HCT116 (cell line): ENCODE measurements around the gene SUPT3H.

Source experiments
- CEBPB ChIP-seq: IDR thresholded peaks from 2 replicates; pipeline ENCODE4 v1.6.1; 2012; ENCODE audit warnings: low read depth
- CTCF ChIP-seq, 3 experiments: fragments of 200-600 bp in 1 of 3; sonication (generic) in 1 of 3; IDR thresholded peaks in 2 of 3; conservative IDR thresholded peaks in 1 of 3; 2 replicates each; pipeline ENCODE4 v1.5.1; 2012 to 2017; ENCODE audit warnings: low read depth in 2 of 3, low read length in 2 of 3, antibody characterized with exemption in 1 of 3, borderline replicate concordance in 1 of 3, control low read depth in 1 of 3, mild to moderate bottlenecking in 1 of 3, mixed read lengths in 1 of 3, mixed run types in 1 of 3, moderate library complexity in 1 of 3; ENCODE audit not compliant: insufficient read depth in 1 of 3
- EGR1 ChIP-seq: IDR thresholded peaks from 2 replicates; pipeline ENCODE4 v1.6.1; 2012; ENCODE audit warnings: low read depth
- EZH2 ChIP-seq: fragments of 200-600 bp; sonication (generic); IDR thresholded peaks from 2 replicates; pipeline ENCODE4 v1.6.1; 2017; ENCODE audit warnings: antibody characterized with exemption, mixed run types
- JUND ChIP-seq: IDR thresholded peaks from 2 replicates; pipeline ENCODE4 v1.6.1; 2012
- POLR2A ChIP-seq: IDR thresholded peaks from 2 replicates; pipeline ENCODE4 v1.7.0; 2011; ENCODE audit warnings: borderline replicate concordance; ENCODE audit not compliant: insufficient read depth, insufficient read length; ENCODE audit errors: extremely low read depth
- POLR2AphosphoS5 ChIP-seq: IDR thresholded peaks from 2 replicates; pipeline ENCODE4 v1.6.1; 2011; ENCODE audit warnings: mild to moderate bottlenecking, low read depth, low read length, moderate library complexity
- RAD21 ChIP-seq: IDR thresholded peaks from 2 replicates; pipeline ENCODE4 v1.6.1; 2012; ENCODE audit warnings: low read depth, mild to moderate bottlenecking
- SIN3A ChIP-seq: IDR thresholded peaks from 2 replicates; pipeline ENCODE4 v1.6.1; 2012; ENCODE audit warnings: low read depth
- YY1 ChIP-seq: IDR thresholded peaks from 2 replicates; pipeline ENCODE4 v1.6.1; 2011; ENCODE audit warnings: low read length, low read depth, moderate library complexity, mild to moderate bottlenecking; ENCODE audit not compliant: insufficient replicate concordance; ENCODE audit errors: extremely low read depth
- ZNF274 ChIP-seq: fragments of 200-500 bp; sonication (Bioruptor generic); IDR thresholded peaks from 2 replicates; pipeline ENCODE4 v1.6.1; 2014; ENCODE audit warnings: mild to moderate bottlenecking, low read depth, low read length, inconsistent platforms
- TF ChIP-seq, protein P1 (sequence below): IDR thresholded peaks from 2 replicates; pipeline ENCODE4 v1.6.1; 2012
- TF ChIP-seq, protein P2 (sequence below): IDR thresholded peaks from 2 replicates; pipeline ENCODE4 v1.6.1; 2012; ENCODE audit warnings: low read depth

GRCh38 chr6:45032426-45032825 is 345.3 kb downstream of the SUPT3H start:
- TF ChIP-seq POLR2A (no peak), CEBPB (no peak), CTCF (IDR thresholded peaks at IDR 0.05 in 2 of 3, conservative IDR thresholded peaks at IDR 0.05 in 1 of 3; ENCODE audit: borderline replicate concordance in 1 of 3, insufficient read depth in 1 of 3, low read depth in 2 of 3, low read length in 2 of 3) (no peak), EGR1 (no peak), ZNF274 (no peak), YY1 (no peak), EZH2 (no peak), RAD21 (no peak), SIN3A (no peak), POLR2AphosphoS5 (no peak), JUND (no peak)
- TF ChIP-seq, protein P1, sequence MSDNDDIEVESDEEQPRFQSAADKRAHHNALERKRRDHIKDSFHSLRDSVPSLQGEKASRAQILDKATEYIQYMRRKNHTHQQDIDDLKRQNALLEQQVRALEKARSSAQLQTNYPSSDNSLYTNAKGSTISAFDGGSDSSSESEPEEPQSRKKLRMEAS, result no peak
- TF ChIP-seq, protein P2, sequence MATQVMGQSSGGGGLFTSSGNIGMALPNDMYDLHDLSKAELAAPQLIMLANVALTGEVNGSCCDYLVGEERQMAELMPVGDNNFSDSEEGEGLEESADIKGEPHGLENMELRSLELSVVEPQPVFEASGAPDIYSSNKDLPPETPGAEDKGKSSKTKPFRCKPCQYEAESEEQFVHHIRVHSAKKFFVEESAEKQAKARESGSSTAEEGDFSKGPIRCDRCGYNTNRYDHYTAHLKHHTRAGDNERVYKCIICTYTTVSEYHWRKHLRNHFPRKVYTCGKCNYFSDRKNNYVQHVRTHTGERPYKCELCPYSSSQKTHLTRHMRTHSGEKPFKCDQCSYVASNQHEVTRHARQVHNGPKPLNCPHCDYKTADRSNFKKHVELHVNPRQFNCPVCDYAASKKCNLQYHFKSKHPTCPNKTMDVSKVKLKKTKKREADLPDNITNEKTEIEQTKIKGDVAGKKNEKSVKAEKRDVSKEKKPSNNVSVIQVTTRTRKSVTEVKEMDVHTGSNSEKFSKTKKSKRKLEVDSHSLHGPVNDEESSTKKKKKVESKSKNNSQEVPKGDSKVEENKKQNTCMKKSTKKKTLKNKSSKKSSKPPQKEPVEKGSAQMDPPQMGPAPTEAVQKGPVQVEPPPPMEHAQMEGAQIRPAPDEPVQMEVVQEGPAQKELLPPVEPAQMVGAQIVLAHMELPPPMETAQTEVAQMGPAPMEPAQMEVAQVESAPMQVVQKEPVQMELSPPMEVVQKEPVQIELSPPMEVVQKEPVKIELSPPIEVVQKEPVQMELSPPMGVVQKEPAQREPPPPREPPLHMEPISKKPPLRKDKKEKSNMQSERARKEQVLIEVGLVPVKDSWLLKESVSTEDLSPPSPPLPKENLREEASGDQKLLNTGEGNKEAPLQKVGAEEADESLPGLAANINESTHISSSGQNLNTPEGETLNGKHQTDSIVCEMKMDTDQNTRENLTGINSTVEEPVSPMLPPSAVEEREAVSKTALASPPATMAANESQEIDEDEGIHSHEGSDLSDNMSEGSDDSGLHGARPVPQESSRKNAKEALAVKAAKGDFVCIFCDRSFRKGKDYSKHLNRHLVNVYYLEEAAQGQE, result no peak
